ENCODE results near the gene SERINC3.
"Not testable (repeated sequence)": the region's sequence is repeated elsewhere in the genome, so short reads cannot be mapped to it uniquely, and the experiment has no call there.

The SERINC3 gene

DNA sequence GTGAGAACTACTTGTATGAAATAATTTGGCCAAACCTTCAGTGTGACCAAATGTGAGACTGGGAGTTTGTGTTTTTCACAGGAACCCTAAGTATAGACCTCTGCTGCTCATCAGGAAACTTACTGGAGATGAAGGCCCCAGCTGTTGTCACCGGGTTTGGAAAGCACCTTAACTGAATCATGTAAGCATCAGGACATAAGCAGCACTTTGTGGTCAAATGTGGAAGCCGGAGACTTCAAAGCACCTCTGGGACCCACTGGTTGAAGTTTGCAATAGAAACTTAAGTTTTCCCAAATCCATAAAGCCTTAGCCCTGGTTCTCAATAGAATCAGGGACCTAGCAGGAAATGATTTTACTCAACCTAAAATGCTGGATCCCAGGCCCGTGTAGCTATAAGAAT lies 31.9 kb downstream of the SERINC3 start:
- DNase-seq = no peak

GRCh38 chr20:44489223-44489622 lies 32.6 kb downstream of the SERINC3 start:
- no peak for DNase-seq

- DNase-seq = no peak
Measured at GRCh38 chr20:44488551-44488950, 33.3 kb downstream of the SERINC3 start.

DNA sequence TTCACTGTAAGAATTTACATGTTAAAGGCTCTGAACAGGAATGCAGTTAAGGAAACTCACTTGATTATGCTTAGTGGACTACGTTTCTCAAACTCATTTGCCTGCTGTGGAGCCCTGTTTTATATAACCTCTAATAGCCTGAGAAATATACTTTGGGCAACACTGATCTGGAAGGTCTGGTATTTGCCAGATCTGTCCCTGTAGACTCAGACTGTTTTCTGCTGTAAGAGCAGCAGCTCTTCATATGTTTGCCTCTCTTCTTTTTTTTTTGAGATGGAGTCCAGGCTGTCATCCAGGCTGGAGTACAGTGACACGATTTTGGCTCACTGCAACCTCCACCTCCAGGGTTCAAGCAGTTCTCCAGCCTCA lies 36.1 kb downstream of the SERINC3 start:
- no peak for DNase-seq

DNA sequence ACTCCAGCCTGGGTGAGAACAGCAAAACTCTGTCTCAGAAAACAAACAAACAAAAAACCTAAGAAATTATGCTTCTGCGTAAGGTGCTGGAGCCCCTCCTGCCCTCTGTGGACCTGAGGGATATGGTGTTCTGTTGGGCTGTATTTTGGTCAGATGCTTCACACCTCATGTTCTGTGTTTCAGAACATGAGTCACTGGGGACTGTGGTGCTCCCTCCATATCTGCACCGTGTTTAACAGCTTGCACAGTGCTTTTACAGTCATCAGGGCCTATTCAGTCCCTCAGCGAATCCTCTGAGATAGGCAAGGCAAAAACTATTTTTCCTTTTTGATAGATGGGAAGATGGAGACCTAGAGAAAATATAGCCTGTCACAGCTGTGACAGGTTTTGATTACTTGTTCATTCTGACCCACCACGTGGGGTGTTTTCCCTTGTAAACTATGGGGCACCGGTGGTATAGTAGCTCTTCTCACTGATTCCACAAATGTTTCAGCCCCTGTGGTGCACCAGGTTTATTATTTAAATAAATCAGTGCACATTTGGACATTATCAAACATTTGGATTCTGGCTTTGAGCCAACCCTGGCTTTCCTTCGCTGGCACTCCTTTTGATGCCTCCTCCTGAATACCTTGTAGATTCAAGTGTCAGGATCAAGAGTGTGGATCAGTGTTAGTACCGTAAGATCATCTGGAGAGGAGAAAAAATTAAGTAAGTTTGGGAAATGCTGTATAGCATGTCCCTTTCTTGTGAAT lies 36.6 kb downstream of the SERINC3 start:
- no peak for DNase-seq

GRCh38 chr20:44483112-44483511 lies 38.8 kb downstream of the SERINC3 start:
- DNase-seq = no peak

GRCh38 chr20:44481719-44482416 lies 40.0 kb downstream of the SERINC3 start:
- no peak for DNase-seq

DNA sequence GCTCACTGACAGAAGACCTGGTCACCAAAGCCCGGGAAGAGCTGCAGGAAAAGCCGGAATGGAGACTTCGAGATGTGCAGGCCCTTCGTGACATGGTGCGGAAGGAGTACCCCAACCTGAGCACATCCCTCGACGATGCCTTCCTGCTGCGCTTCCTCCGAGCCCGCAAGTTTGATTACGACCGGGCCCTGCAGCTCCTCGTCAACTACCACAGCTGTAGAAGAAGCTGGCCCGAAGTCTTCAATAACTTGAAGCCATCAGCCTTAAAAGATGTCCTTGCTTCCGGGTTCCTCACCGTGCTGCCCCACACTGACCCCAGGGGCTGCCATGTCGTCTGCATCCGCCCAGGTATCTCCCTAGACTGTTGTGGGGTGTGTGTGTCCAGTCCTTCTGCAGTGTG lies 41.8 kb downstream of the SERINC3 start:
- DNase-seq = no peak

GRCh38 chr20:44479643-44480042 lies 42.2 kb downstream of the SERINC3 start:
- DNase-seq = no peak

DNA sequence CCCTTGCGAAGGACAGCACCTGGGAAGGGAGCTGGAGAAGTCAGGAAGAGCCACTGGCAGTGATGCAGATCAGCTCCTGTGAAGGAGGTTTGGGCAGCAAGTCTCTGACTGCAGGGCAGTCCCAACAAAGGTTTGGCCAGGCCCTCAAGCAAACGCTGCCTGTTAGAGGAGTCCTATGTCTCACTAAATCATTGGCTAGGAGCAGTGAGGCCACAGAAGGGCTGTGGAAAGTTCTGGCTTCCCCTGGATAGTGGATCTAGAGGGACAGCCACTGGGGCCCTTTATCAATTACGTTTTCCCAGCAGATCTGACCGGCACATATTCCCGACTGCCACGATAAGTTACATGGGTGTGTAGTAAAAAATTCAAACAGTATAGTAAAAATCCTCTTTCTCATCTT lies 43.7 kb downstream of the SERINC3 start:
- no peak for DNase-seq

- DNase-seq = no peak
Measured at GRCh38 chr20:44477151-44477550, 44.7 kb downstream of the SERINC3 start.

DNA sequence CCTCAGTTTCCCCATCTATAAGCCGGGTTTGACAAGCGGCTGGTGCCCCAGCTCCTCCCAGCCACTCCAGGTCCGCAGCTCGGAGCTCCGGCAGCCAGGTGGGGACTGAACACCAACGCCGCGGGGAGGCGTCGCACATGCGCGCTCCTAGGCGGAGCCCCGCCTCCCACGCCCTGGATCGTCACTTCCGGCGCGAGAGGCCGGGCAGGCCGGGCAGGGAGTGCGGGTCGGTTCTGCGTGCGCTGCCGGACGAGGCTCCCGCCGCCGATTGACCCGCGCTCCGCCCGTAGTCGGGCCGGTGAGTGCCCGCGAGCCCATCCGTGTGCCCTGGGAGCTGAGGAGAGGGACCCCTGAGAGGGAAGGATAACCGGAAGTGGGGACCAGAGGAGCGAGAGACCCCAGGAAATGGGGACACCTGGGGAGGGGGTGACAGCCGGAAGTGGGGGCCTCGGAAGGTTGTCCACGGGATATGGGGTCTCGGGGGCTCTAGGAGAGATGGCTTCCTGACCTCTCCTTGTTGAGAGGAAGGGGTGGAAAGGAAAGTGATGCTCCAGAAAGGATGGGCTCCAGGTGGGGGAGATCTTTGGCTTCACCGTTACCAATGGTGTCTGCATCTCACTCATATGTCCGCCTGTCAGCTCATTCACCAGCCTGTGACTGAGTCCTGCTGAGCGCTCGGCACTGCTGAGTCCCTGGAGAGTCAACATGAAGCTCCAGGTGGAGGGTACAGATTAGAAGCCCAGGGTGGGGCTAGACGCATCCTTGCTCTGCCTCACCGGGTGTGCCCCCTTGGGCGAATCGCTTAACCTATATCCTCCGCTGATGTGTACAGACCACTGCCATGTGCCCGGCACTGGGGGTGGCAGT lies 45.9 kb downstream of the SERINC3 start, which contains the start of gene TTPAL:
Gene TTPAL (plus strand): TSS at position 181 of the 867 bp plus-strand sequence. CDS start 4,126 bp downstream, outside the sequence.
- DNase-seq = peak; percentile 81

DNA sequence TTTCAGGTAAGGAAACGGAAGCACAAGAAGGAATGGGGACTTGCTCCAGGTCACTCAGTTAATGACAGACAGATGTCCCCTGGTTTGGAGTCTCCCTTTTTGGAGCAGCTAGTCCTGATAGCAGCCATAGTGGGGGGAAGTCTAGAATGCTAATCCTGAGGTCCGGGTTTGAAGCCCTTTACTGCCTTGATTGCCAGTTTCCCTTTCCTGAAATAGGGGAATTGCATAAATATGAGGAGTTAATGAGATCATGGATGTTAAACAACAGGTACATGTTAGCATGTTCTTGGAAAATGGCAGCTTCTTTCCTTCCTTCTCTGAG lies 46.5 kb downstream of the SERINC3 start:
- no peak for DNase-seq

GRCh38 chr20:44472283-44472682 lies 49.6 kb downstream of the SERINC3 start:
- DNase-seq = not testable (repeated sequence)

DNA sequence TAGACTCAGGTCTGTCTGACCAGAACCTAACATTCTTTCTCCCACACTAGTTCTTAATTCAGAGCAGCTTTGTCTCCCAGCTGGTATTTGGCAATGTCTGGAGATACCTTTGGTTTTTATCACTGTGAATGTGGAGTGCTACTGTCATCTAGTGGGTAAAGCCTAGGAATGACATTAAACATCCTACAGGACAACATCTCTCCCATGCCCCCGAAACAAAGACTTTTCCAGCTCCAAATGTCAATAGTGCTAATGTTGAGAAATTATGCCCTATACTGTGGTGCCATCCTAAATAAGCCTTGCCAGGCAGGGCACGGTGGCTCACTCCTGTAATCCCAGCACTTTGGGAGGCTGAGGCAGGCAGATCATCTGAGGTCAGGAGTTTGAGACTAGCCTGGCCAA lies 50.4 kb downstream of the SERINC3 start:
- DNase-seq = peak; percentile 68

DNA sequence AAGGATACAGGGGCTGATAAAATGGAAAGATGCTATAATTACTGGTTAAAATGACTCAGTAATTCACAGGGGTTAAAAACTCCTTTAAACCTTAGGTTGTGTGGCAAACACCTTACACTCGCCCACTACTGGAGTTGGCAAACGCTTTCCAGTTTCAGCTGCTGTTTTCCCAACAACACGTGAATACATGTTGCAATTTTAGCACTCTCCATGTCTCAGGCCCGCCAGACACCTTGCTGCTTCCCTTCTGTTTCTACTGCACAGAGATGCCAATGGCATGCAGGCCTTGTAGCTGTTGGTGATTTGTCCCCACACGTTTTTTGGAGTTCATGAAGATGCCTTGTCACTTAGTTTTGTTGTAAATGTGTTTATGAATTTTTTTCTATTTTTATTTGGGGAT lies 51.5 kb downstream of the SERINC3 start:
- no peak for DNase-seq

- no peak for DNase-seq
Measured at GRCh38 chr20:44468044-44468782, 53.7 kb downstream of the SERINC3 start.

DNA sequence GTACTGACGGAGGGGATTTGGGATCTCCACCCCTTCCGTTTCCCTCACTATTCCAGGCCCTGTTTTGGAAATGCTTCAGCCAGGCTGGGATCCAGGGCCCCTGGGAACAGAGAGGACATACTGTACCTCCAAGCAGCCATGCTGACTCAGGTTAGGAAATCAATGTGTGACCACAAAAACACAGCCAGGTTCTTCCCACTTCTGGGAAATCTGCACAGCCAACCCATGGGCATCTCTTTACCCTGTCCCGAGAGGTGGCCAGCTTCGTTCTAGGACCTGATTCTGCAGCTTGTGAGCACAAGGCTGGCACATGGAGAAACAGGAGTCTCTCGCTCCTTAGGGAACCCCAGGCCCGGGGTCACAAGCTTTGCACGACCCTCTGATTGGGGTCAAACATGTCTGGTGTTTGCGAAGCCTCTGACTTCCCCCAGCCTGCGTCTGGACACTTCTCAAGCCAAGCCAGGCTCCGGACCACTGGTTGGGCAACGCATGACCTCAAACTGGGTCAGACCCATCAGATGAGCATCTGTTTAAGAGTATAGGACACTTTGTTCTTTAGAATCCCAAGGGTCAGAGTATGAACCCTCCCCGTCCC lies 54.5 kb downstream of the SERINC3 start:
- DNase-seq = peak; percentile 32

GRCh38 chr20:44465001-44465560 lies 56.8 kb downstream of the SERINC3 start:
- DNase-seq = no peak

- DNase-seq = no peak
Measured at GRCh38 chr20:44464514-44464913, 57.4 kb downstream of the SERINC3 start.

DNA sequence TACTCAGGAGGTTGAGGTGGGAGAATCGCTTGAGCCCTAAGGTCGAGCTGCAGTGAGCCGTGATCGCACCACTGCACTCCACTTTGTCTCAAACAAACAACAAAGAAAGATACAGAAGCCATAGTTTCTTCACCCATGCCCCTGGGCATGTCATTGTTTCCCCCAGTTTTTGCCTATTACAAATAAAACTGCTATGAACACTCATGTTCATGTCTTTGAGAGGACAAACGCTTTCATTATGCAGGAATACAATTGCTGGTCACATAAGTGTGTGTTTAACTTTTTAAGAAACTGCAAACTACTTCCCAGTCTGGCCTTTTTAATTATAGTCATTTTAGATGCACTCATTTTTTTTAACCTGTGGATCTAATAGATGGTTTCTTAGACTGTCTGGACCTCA lies 58.4 kb downstream of the SERINC3 start:
- no peak for DNase-seq

DNA sequence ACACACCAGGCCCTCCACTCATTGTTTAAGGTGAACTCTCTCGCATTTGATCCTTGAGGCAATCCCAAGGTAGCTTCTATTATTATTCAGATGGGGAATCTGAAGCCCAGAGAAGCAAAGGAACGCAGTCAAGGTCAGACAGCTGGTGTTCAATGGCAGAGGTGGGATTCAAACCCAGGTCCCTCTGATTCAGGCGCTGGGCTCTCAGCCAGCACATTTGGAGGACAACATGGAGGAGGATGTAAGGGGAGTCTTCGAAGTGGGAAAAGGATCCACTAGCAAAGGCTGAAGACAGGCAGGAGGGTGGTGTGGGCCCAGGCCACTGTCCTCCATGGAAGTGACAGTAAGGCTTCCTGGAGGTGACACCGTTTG lies 60.1 kb downstream of the SERINC3 start:
- no peak for DNase-seq

Data from fibroblast of upper back skin (primary cell).